GM21381 (cell line): ENCODE data around the gene PRDM15.
"Not testable (repeated sequence)": the region's sequence is repeated elsewhere in the genome, so short reads cannot be mapped to it uniquely, and the experiment has no call there.

Experiments used
- ATAC-seq: cut with Tn5 transposase; IDR thresholded peaks from one replicate; pipeline ENCODE4 v1.9.1; 2021; ENCODE audit warnings: mild to moderate bottlenecking, moderate library complexity; ENCODE audit not compliant: unreplicated experiment

The PRDM15 gene

DNA sequence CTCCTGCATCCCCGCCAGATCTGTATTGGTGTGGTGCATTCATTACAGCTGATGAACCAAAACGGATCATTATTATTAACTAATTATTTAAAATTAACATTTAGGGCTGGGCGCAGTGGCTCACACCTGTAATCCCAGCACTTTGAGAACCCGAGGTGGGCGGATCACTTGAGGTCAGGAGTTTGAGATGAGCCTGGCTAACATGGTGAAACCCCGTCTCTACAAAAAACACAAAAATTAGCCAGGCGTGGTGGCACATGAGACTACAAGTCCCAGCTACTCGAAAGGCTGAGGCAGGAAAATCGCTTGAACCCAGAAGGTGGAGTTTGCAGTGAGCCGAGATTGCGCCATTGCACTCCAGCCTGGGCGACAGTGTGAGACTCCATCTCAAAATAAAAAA lies 93.9 kb downstream of the PRDM15 start:
- not testable (repeated sequence) for ATAC-seq

DNA sequence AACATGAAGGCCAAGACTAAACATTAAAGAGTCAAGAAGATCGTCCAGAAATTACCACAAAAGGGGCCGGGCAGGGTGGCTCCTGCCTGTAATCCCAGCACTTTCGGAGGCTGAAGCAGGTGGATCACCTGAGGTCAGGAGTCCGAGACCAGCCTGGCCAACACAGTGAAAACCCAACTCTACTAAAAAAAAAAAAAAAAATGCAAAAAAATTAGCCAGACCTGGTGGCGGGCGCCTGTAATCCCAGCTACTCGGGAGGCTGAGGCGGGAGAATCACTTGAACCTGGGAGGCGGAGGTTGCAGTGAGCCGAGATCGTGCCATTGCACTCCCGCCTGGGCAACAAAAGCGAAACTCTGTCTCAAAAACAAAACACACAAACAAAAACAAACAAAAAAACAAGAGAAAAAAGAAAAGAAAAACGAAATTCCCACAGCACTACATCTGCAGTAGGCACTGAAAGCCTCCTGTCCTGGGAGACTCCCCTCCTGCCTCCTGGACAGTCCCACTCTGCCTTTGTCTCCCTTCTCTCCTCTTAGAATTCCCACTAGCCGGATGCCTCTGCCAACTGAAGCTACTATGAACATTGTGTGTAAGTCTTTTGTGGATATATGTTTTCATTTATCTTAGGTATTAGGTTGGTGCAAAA lies 94.6 kb downstream of the PRDM15 start:
- no peak for ATAC-seq

DNA sequence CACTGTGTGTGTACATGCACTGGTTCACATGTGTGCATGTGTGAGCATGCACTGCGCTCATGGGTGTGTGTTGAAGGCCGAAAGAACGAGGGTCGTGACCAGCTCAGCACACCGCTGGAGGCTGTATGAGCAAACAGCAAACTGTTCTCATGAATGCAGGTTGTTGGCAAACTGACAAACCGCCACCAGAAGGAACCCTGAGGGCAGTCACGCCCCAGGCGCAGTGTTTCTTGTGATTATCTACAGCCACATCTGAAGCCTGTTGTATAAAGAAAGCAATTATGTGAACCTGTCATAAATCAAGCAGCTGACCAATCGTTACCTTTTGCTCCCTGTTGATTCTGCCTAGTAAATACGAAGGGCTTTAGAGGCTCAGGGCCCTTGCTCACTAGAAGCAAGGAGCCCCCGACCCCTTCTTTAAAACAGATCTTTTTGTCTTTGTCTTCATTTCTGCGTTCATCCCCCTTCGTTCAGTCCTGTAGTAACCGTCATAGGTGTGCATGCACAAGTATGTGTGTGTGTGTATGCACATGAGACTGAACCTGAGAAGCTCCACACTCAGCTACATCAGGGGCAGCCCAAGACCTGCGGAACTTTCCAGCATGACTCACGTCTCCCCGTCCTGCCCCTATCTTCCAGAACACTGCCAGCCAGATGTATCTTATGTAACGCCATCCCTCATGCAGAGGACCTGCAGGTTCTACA lies 95.5 kb downstream of the PRDM15 start:
- ATAC-seq = no peak

DNA sequence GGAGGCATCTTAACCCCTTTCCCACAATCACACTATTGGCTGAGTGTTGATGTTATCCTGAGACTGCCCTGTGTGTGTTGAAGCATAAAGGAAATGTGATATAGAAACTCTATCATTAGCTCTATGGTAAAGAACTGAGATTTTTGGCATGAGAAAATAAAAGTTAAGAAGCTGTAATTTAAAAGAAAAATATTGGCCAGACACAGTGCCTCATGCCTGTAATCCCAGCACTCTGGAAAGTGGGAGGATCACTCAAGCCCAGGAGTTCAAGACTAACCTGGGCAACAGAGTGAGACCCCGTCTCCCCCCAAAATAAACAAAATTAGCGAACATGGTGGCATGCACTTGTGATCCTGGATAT lies 98.1 kb downstream of the PRDM15 start:
- no peak for ATAC-seq

- no peak for ATAC-seq
Measured at GRCh38 chr21:41780337-41781049, 98.7 kb downstream of the PRDM15 start.

DNA sequence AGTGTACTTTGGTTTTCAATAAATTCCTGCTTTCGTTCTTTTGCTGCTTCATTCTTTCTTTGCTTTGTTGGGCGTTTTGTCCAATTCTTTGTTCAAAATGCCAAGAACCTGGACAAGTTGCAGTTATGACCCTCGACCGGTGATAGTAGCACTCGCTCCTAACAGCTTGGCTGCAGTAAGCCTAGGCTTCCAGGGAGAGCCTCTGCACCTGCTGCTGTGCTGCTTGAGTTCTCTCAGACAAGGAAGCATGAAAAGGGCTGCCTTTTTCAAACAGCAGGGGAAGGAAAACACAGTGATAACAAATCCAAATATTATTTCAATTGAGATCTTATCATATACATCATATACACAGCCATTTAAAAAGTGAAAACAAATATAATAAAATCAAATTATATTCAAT lies 99.5 kb downstream of the PRDM15 start:
- no peak for ATAC-seq

GRCh38 chr21:41778930-41779600 lies 100.1 kb downstream of the PRDM15 start:
- no peak for ATAC-seq

GRCh38 chr21:41777951-41778815 lies 101.0 kb downstream of the PRDM15 start:
- ATAC-seq = no peak

GRCh38 chr21:41776778-41777177 lies 102.4 kb downstream of the PRDM15 start:
- ATAC-seq = no peak

- no peak for ATAC-seq
Measured at GRCh38 chr21:41775149-41775472, 104.0 kb downstream of the PRDM15 start.

GRCh38 chr21:41774467-41775148 lies 104.5 kb downstream of the PRDM15 start:
- no peak for ATAC-seq

GRCh38 chr21:41772351-41773080 lies 106.6 kb downstream of the PRDM15 start:
- no peak for ATAC-seq

GRCh38 chr21:41771625-41771945 lies 107.6 kb downstream of the PRDM15 start:
- no peak for ATAC-seq

DNA sequence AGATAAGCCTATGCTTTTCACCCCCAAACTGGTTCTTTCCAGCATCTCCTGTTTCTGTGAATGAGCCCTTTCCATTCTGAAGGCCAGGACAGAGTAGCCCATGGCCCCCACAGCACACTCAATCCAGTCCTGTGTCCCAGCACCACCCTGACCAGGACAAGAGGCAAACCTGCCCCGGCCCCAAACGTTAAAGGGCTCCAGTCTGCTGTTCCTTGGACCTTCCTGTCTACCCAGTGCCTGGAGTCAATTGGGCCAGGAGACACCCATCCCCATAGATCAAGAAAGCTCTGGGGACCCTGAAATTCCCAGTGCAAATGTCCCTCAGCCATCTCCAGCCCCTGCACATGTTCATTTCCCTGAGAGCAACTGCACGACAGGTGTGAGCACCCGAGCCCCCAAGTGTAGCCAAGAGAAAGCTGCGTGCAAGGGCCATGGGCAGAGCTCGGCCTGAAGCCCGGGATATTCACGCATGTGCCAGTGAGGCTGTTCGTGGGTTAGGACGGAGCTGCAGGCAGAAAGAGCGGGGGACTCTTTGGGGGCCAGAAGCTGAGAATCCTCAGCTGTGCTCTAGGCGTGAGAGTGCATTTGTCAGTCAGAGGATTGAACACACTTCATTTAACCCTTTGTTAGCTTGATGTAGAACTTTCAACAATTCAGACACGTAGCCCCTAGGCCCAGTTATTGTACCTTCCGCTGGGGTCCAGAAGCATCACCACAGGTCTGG lies 108.1 kb downstream of the PRDM15 start:
- no peak for ATAC-seq

- ATAC-seq = no peak
Measured at GRCh38 chr21:41769933-41770332, 109.2 kb downstream of the PRDM15 start.

GRCh38 chr21:41769521-41769920 lies 109.6 kb downstream of the PRDM15 start:
- no peak for ATAC-seq

- ATAC-seq = no peak
Measured at GRCh38 chr21:41769111-41769510, 110.0 kb downstream of the PRDM15 start.

DNA sequence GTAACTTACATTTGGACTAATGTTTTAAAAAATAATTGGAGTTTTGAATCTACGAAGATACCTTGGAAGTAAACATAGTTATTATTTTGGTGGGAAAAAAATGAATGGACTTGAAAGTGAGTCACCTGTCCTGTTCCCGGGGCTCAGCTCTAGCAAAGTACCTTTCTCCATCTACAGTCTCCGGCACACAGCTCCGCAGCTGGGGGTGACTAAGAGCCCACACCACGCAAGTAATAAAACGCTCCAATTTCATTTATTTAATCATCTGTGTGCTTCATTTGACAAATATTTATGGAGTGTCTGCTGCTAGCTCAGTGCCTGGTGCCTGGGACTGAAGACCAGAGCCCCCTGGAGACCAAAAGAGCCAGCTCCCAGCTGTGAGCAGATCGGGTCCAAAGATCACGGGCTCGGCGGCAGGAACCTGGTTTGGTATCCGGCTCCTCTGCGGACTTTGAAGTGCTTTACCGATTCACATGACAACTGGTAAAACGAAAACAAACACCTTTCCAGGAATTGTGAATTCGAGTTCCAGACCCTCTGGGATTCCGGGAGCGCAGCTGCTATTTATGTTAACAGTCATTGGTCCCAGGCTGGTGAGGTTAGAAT lies 110.6 kb downstream of the PRDM15 start:
- ATAC-seq = no peak
